Kidney capillary endothelial cell (primary cell): ENCODE results near the gene POLR3E.
"Not testable (repeated sequence)": the region's sequence is repeated elsewhere in the genome, so short reads cannot be mapped to it uniquely, and the experiment has no call there.

Experiments used
- DNase-seq: peaks from one replicate; pipeline ENCODE4 v3.0.0-alpha.2; 2018; ENCODE audit warnings: low spot score

POLR3E gene

GRCh38 chr16:22335668-22336246, 38.5 kb downstream of the POLR3E start:
- DNase-seq: no peak

- DNase-seq: no peak
Observed at GRCh38 chr16:22336581-22336980, 39.4 kb downstream of the POLR3E start.

- no peak for DNase-seq
Observed at GRCh38 chr16:22337045-22337444, 39.8 kb downstream of the POLR3E start.

GRCh38 chr16:22337849-22338635, 40.8 kb downstream of the POLR3E start:
- DNase-seq: no peak

GRCh38 chr16:22340945-22341344, 43.7 kb downstream of the POLR3E start:
- DNase-seq: no peak

GRCh38 chr16:22342082-22342481, 44.9 kb downstream of the POLR3E start:
- no peak for DNase-seq

GRCh38 chr16:22346483-22346882, 49.3 kb downstream of the POLR3E start:
- no peak for DNase-seq

- no peak for DNase-seq
Observed at GRCh38 chr16:22347100-22347820, 50.1 kb downstream of the POLR3E start.

- DNase-seq: no peak
Observed at GRCh38 chr16:22348291-22348690, 51.1 kb downstream of the POLR3E start.

GRCh38 chr16:22351017-22351416, 53.8 kb downstream of the POLR3E start:
- not testable (repeated sequence) for DNase-seq

GRCh38 chr16:22352140-22352539, 54.9 kb downstream of the POLR3E start:
- DNase-seq: no peak

- DNase-seq: no peak
Observed at GRCh38 chr16:22352723-22353122, 55.5 kb downstream of the POLR3E start.

GRCh38 chr16:22353191-22353919, 56.1 kb downstream of the POLR3E start:
- DNase-seq: peak; percentile 33

- no peak for DNase-seq
Observed at GRCh38 chr16:22353933-22354541, 56.8 kb downstream of the POLR3E start.

GRCh38 chr16:22355487-22355908, 58.3 kb downstream of the POLR3E start:
- DNase-seq: no peak

GRCh38 chr16:22356930-22357634, 59.9 kb downstream of the POLR3E start:
- DNase-seq: no peak

- no peak for DNase-seq
Observed at GRCh38 chr16:22357635-22357971, 60.4 kb downstream of the POLR3E start.

GRCh38 chr16:22358000-22358399, 60.8 kb downstream of the POLR3E start:
- DNase-seq: no peak

GRCh38 chr16:22359679-22360078, 62.5 kb downstream of the POLR3E start:
- no peak for DNase-seq

- no peak for DNase-seq
Observed at GRCh38 chr16:22360963-22361659, 63.9 kb downstream of the POLR3E start.

GRCh38 chr16:22364241-22364640, 67.0 kb downstream of the POLR3E start:
- no peak for DNase-seq
